ENCODE results near the gene RNF145.

Gene RNF145

DNA sequence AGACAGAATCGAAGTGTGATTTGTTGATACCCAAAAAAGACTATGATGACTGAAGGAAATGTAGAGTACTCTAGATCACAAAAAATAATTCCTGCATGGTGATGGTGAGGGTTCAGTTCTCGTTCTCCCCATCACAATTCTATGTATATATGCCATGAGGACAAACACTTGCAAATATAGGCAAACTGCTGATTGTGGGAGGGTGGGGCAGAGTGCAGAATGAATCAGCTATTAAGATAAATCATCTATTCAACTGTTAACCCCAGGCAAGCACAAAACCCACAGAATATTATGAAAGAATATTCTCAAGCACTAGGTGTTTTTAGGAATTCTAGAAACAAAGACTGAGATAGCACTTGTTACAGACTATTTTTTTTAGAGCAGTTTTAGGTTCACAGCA lies 39.8 kb upstream of the RNF145 start:
- Mint-ChIP-seq H3K27me3 (ENCODE audit: low read depth) (peaks cover 50% of the 10 kb centered on the region), H3K27ac (no peak overlapping the region), H3K4me1 (no peaks in the 10 kb centered on the region), H3K36me3 (ENCODE audit: low read depth) (no peaks in the 10 kb centered on the region), H3K4me3 (no peak overlapping the region), H3K9me3 (no peaks in the 10 kb centered on the region)
- TF ChIP-seq, protein P1, sequence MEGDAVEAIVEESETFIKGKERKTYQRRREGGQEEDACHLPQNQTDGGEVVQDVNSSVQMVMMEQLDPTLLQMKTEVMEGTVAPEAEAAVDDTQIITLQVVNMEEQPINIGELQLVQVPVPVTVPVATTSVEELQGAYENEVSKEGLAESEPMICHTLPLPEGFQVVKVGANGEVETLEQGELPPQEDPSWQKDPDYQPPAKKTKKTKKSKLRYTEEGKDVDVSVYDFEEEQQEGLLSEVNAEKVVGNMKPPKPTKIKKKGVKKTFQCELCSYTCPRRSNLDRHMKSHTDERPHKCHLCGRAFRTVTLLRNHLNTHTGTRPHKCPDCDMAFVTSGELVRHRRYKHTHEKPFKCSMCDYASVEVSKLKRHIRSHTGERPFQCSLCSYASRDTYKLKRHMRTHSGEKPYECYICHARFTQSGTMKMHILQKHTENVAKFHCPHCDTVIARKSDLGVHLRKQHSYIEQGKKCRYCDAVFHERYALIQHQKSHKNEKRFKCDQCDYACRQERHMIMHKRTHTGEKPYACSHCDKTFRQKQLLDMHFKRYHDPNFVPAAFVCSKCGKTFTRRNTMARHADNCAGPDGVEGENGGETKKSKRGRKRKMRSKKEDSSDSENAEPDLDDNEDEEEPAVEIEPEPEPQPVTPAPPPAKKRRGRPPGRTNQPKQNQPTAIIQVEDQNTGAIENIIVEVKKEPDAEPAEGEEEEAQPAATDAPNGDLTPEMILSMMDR (IDR thresholded peaks at IDR 0.05; ENCODE audit: unreplicated experiment in 3 of 3): no peak

DNA sequence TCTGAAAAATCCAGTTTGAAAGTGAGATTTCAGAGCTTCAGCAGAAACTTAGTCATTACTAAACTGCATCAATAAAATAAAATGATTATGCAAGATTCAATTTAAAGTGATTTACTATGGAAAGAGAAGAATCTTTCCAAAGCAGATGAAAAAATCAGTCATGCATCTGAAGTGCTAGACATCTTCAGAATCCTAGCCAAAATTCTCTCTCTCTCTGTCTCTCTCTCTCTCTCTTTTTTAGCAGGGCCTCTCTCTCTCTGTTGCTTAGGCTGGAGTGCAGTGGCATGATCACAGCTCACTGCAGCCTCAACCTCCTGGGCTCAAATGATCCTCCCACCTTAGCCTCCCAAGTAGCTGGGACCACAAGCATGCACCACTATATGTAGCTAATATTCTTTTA lies 35.5 kb upstream of the RNF145 start:
- no peak overlapping the region for H3K27ac Mint-ChIP-seq
- H3K36me3 Mint-ChIP-seq (ENCODE audit: low read depth): no peaks in the 10 kb centered on the region
- TF ChIP-seq, protein P1 (IDR thresholded peaks at IDR 0.05; ENCODE audit: unreplicated experiment in 3 of 3): no peak
- H3K9me3 Mint-ChIP-seq: no peaks in the 10 kb centered on the region
- H3K4me1 Mint-ChIP-seq: no peaks in the 10 kb centered on the region
- no peak overlapping the region for H3K4me3 Mint-ChIP-seq
- H3K27me3 Mint-ChIP-seq (ENCODE audit: low read depth): peaks cover 38% of the 10 kb centered on the region

- Mint-ChIP-seq H3K36me3 (ENCODE audit: low read depth) (no peaks in the 10 kb centered on the region), H3K4me1 (no peaks in the 10 kb centered on the region), H3K9me3 (no peaks in the 10 kb centered on the region), H3K27me3 (ENCODE audit: low read depth) (peaks cover 33% of the 10 kb centered on the region), H3K4me3 (no peak overlapping the region), H3K27ac (no peak overlapping the region)
- TF ChIP-seq, protein P1 (IDR thresholded peaks at IDR 0.05; ENCODE audit: unreplicated experiment in 3 of 3): no peak
Observed at GRCh38 chr5:159244163-159244562, 34.8 kb upstream of the RNF145 start.

- H3K36me3 Mint-ChIP-seq (ENCODE audit: low read depth): no peaks in the 10 kb centered on the region
- no peaks in the 10 kb centered on the region for H3K4me1 Mint-ChIP-seq
- H3K4me3 Mint-ChIP-seq: no peak overlapping the region
- H3K27ac Mint-ChIP-seq: no peak overlapping the region
- no peaks in the 10 kb centered on the region for H3K9me3 Mint-ChIP-seq
- TF ChIP-seq, protein P1 (IDR thresholded peaks at IDR 0.05; ENCODE audit: unreplicated experiment in 3 of 3): no peak
- peaks cover 25% of the 10 kb centered on the region for H3K27me3 Mint-ChIP-seq (ENCODE audit: low read depth)
Observed at GRCh38 chr5:159243385-159243784, 34.0 kb upstream of the RNF145 start.

- Mint-ChIP-seq H3K4me1 (no peaks in the 10 kb centered on the region), H3K27me3 (ENCODE audit: low read depth) (peaks cover 20% of the 10 kb centered on the region), H3K4me3 (no peak overlapping the region), H3K36me3 (ENCODE audit: low read depth) (no peaks in the 10 kb centered on the region), H3K27ac (no peak overlapping the region), H3K9me3 (no peaks in the 10 kb centered on the region)
- TF ChIP-seq, protein P1 (IDR thresholded peaks at IDR 0.05; ENCODE audit: unreplicated experiment in 3 of 3): no peak
Observed at GRCh38 chr5:159242656-159243055, 33.3 kb upstream of the RNF145 start.

DNA sequence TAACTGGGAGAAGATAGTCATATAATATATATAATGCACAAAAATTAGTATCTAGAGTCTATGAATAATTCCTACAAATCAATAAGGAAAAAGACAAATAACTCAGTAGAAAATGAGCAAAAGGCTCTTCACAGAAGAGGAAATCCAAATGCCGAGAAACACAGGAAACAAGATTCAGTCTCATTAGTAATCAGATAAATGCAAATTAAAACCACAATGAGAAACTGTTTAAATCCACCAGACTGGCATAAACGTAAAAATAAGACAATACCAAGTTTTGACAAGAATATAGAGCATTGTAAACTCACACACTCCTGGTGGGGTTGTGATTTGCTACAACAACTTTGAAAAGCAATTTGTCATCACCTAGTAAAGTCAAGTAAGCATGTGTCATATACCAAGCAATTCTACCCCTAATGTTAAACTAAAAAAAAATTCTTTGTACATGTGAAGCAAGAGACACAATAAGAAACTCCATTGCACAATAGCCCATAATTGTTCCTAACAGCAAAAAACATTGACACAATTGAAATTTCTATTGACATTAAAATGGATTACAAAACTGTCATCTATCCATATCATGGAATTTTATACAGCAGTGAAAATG lies 32.7 kb upstream of the RNF145 start:
- no peaks in the 10 kb centered on the region for H3K4me1 Mint-ChIP-seq
- no peaks in the 10 kb centered on the region for H3K9me3 Mint-ChIP-seq
- TF ChIP-seq, protein P1 (IDR thresholded peaks at IDR 0.05; ENCODE audit: unreplicated experiment in 3 of 3): no peak

More for the DNA sequence above, 32.7 kb upstream of the RNF145 start:
- Mint-ChIP-seq H3K4me3 (no peak overlapping the region), H3K36me3 (ENCODE audit: low read depth) (no peaks in the 10 kb centered on the region), H3K27ac (no peak overlapping the region), H3K27me3 (ENCODE audit: low read depth) (peaks cover 15% of the 10 kb centered on the region)

Data from nephron (organoid).